Activated CD8-positive, alpha-beta memory T cell treated with anti-CD3 and anti-CD28 coated beads, Interleukin-2, amount 50 U/mL, for 24 hours (primary cell): Measurements from ENCODE around the gene ATP2B2.

ENCODE experiments used
- DNase-seq: peaks from one replicate; pipeline ENCODE4 v3.0.0-alpha.2; 2020; ENCODE audit errors: extremely low read depth

The ATP2B2 gene

GRCh38 chr3:10365791-10366190 is 139.6 kb downstream of the ATP2B2 start:
- DNase-seq: no peak

- DNase-seq: no peak
Measured at GRCh38 chr3:10365316-10365715, 140.1 kb downstream of the ATP2B2 start.

GRCh38 chr3:10364806-10365205 is 140.6 kb downstream of the ATP2B2 start:
- DNase-seq: no peak

GRCh38 chr3:10363935-10364334 is 141.5 kb downstream of the ATP2B2 start:
- DNase-seq: no peak

- no peak for DNase-seq
Measured at GRCh38 chr3:10361375-10361774, 144.0 kb downstream of the ATP2B2 start.

- no peak for DNase-seq
Measured at GRCh38 chr3:10360478-10360877, 144.9 kb downstream of the ATP2B2 start.

- no peak for DNase-seq
Measured at GRCh38 chr3:10359761-10360161, 145.6 kb downstream of the ATP2B2 start.

GRCh38 chr3:10358309-10358980 is 146.9 kb downstream of the ATP2B2 start:
- DNase-seq: no peak

GRCh38 chr3:10357592-10358308 is 147.6 kb downstream of the ATP2B2 start:
- DNase-seq: no peak

GRCh38 chr3:10357095-10357494 is 148.3 kb downstream of the ATP2B2 start:
- no peak for DNase-seq

GRCh38 chr3:10356461-10356981 is 148.9 kb downstream of the ATP2B2 start:
- no peak for DNase-seq

- no peak for DNase-seq
Measured at GRCh38 chr3:10354361-10355015, 150.9 kb downstream of the ATP2B2 start.

- no peak for DNase-seq
Measured at GRCh38 chr3:10353661-10354360, 151.6 kb downstream of the ATP2B2 start.

GRCh38 chr3:10353160-10353559 is 152.2 kb downstream of the ATP2B2 start:
- no peak for DNase-seq

- DNase-seq: no peak
Measured at GRCh38 chr3:10352146-10352911, 153.1 kb downstream of the ATP2B2 start.

- no peak for DNase-seq
Measured at GRCh38 chr3:10351013-10351735, 154.2 kb downstream of the ATP2B2 start.

GRCh38 chr3:10350324-10350985 is 154.9 kb downstream of the ATP2B2 start:
- DNase-seq: no peak

- no peak for DNase-seq
Measured at GRCh38 chr3:10349801-10350200, 155.6 kb downstream of the ATP2B2 start.

GRCh38 chr3:10348404-10348721 is 157.0 kb downstream of the ATP2B2 start:
- DNase-seq: no peak
